SIG-M5 treated with dmso at 0.1 percent for 504 hours (cell line): Measurements from ENCODE around the gene RESF1.
"Not testable (repeated sequence)": the region's sequence is repeated elsewhere in the genome, so short reads cannot be mapped to it uniquely, and the experiment has no call there.

ENCODE experiments used
- DNase-seq: peaks from one replicate; lab custom pipeline; 2025; ENCODE audit not compliant: unreplicated experiment; lab: John Stamatoyannopoulos, UW

The RESF1 gene, protein sequence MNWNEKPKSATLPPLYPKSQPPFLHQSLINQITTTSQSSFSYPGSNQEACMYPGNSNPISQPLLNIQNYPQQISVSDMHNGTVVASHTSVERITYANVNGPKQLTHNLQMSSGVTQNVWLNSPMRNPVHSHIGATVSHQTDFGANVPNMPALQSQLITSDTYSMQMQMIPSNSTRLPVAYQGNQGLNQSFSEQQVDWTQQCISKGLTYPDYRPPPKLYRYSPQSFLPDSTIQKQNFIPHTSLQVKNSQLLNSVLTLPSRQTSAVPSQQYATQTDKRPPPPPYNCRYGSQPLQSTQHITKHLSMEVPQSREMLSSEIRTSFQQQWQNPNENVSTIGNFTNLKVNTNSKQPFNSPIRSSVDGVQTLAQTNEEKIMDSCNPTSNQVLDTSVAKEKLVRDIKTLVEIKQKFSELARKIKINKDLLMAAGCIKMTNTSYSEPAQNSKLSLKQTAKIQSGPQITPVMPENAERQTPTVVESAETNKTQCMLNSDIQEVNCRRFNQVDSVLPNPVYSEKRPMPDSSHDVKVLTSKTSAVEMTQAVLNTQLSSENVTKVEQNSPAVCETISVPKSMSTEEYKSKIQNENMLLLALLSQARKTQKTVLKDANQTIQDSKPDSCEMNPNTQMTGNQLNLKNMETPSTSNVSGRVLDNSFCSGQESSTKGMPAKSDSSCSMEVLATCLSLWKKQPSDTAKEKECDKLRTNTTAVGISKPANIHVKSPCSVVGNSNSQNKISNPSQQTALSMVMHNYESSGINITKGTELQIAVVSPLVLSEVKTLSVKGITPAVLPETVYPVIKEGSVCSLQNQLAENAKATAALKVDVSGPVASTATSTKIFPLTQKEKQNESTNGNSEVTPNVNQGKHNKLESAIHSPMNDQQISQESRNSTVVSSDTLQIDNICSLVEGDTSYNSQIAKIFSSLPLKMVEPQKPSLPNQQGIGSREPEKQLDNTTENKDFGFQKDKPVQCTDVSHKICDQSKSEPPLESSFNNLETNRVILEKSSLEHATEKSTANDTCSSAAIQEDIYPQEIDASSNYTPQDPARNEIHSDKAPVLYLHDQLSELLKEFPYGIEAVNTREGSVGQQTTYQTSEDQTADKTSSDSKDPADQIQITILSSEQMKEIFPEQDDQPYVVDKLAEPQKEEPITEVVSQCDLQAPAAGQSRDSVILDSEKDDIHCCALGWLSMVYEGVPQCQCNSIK (N-terminal part only)

DNA sequence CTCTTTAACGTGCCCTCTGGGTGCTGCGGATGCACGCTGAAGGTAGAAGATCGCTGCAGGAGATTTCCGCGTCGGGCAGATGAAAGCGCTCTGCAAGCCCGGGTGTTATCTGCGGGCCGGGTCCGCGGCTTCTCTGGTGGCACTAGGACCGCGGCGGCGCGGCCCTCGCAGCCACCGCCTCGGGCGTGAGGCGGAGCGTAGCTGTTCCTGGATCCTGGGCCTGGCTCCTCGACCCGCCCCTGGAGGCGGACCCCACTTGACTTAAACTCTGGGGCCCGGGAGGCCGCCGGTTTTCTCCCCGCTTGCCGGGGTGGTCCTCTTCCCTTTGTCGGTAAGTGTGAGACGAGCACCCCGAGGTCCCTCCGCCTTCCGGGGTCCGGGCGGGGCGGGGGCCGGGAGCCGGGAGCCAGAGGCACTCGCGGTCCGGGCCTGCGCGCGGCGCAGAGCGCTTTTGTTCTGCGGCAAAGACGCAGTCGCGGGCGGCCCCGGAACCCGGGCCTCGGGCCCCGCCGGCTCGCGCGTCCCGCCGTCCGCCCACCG, at the start of gene RESF1:
RESF1 (plus strand) TSS at position 255 of the 540 bp plus-strand sequence. CDS start 21,541 bp downstream, outside the sequence.
- peak; percentile 91 for DNase-seq

DNA sequence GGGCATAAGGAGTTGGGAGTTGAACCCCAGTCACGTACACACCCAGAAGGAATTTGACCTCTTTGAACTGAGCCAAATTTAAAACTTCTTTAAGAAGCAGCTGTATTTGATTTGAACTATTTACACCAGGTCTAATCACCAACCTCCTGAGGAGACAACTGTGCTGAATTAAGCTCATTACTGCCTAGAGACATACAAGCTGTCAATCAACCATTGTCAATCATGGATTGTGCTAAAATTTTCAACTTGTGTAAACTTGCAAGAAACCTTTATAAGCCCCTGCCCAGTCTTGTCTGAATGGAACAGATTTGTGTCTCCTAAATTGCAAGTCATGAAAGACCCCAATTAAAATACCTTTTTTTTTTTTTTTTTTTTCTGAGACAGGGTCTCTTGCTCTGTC, 44.3 kb upstream of the RESF1 start:
- no peak for DNase-seq

DNA sequence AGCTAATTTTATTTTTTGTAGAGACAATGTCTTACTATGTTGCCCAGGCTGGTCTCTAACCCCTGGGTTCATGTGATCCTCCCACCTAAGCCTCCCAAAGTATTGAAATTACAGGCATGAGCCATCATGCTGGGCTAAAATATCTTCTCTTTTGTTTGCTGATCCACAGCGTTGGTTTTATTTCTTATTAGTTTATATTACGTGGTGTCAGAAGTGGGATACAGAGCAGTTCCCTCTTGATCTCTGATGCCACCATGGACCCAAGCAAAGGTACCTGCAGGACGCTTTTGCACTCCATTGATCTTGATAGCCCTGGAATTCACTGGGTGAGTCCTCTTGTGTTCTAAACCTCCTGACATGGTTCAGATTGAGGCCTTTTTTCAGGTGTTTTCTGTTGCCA, 43.8 kb upstream of the RESF1 start:
- DNase-seq = no peak

DNA sequence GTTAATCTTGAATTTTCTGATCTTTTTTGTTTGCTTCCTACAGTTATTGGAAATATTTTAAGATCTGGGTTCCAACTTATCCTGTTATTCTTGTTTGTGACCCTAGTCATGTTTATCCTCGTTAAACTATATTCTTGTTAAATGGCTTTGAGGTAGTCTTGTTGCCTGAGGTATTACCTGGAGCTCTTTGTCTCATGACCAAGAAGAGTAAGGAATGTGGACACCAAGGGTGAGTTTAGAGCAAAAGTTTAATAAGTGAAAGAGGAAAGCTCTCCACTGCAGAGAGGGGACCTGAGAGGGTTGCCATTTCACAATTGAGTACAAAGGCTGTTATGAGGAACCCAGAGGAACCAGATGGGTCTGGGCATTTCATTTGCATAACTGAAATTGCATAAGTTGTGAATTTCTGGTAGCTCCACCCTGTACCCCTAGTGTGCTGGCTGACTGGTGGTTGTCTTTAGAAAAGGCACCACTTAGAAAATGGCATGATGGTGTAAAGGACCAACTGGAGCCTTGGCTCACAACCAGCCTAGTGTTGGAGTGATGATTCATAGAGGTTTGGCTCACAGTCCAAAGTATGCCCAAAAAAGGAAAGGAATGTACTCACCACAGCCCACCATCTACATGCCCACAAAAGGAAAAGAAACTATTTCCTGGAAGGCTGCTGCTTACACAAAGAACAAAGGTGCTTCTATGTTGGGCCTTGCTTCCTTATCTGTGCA, 36.7 kb upstream of the RESF1 start:
- DNase-seq = peak; percentile 36

DNA sequence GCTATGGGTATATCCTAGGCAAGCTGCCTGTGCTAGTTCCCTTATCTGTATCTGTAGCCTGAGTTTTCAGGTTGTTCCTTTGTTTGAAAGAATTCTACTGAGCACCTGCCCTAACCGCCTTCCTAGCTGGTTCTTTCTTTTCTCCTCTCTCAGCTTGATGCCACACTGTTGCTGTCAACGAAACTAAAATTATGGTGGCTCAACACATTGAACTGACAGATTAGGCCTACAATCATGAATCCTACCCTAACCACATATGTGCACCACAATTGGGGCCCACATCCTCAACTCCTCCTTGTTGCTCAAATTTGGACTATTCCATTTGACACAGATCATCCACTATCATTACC, 36.2 kb upstream of the RESF1 start:
- no peak for DNase-seq

DNA sequence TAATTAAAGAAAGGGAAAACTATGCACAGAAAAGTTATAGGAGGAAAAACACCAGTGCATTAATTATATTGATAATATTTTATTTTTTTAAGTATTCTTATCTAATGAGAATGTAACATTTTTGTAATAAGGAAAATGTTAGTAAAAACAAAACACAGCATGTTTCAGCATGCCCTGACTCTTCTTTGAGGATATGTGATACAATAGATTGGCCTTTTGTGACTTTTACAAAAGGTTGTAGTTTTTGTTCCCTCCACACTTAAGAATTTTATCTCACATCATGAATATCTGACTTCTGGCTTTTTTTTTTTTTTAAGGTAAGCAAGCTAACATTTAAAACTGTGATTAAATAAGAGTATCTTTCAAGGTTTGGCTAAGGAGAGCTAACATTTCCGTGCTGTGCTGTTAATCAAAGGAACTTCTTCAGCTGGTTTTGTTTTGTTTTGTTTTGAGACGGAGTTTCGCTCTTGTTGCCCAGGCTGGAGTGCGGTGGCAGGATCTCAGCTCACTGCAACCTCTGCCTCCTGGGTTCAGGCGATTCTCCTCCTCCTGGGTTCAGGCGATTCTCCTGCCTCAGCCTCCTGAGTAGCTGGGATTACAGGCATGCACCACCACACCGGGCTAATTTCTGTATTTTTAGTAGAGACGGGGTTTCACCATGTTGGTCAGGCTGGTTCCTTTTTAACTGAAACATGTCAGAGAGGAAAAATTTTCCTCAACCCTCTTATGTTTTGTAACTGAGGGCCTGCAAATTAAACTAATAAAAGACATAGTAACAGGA, 30.8 kb upstream of the RESF1 start:
- no peak for DNase-seq

DNA sequence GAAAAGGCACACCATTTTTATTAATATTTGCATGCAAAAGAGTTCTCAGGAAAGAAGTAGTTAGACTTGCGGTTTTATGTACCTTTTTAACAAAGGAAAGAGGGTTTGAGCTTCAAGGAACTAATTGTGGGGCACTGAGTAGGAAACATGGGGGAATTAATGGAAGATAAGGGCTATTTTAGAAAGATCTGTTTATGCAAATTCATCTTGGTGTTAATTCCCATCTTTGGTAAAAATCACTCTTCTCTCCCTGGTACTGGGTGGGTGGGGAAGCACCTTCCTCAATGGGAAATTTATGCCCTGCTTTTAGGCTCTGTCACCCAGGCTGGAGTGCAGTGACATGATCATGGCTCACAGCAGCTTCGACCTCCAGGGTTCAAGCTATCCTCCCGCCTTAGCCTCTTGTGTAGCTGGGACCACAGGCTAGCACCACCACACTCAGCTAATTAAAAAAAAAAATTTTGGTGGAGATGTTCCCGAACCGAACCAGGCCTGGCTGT, 30.1 kb upstream of the RESF1 start:
- DNase-seq = no peak

DNA sequence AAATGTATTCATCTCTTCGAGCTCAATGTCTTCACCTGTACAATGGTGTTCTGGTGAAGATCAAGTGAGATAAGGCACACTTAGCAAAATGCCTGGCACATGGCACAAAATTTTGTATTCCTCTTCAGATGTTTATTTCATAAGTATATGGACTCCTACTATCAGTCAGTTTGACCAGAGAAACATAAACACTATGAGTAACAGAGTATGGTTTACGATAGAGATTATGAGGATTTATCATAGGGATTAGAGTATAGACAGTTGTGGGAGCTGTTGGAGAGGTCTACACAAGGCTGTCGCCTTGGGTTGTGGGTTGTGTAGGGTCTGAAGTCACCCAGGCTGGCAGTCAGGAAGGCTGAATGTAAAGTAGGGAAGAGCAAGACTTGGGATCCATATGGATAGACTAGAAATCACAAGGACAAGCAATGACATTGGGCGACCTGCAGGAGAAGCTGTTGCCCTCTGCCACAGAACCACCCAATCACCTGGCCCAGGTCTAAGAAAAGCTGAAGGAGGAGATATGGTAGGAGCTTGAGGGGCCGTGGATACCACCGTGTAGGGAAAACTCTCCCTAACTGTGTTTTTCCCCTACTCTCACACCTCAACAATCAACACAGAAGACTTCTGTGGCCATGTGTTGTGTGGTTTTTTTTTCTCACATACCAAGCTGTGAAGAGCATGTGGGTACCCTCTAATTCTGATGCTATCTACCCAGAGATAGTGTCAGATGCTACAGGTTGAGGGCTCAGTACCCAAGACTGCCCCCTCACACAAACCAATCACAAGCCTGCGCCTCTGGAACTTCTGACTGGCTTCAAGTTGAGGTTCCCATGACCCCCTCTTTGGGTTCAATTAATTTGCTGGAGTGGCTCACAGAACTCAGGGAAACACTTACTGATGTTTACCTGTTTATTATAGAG, 27.2 kb upstream of the RESF1 start:
- no peak for DNase-seq

DNA sequence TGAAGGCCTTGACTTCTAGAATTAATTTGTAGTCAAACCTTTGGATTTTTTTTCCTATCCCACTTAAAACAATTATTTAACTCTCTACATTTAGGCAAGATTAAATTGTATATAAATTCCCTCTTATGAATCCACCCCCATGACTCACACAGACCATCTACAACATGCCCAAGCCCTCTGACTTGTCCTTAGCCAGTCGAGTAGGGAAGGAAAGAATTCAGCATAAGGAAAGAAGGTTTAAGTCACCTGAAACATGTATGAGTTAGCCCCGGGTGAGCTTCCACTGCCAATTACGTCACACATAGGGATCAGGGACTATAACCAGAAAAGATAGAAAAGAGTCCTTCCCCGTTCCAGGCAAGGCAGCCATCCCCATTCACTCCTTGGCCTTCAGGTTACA, 14.9 kb upstream of the RESF1 start:
- no peak for DNase-seq

DNA sequence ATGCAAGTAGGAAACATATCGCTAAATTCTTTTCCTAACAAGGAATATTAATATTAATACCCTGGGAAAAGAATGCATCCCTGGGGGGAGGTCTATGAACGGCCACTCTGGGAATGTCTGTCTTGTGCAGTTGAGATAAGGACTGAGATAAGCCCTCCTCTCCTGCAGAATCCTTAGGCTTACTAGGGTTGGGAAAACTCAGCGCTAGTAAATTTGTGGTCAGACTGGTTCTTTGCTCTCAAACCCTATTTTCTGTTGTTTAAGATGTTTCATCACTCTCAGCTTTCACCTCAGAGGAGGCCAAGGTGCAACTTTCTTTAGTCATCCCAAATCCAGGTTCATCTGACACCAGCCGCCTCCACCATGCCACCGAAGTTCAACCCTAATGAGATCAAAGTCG, 11.2 kb upstream of the RESF1 start:
- DNase-seq = no peak

DNA sequence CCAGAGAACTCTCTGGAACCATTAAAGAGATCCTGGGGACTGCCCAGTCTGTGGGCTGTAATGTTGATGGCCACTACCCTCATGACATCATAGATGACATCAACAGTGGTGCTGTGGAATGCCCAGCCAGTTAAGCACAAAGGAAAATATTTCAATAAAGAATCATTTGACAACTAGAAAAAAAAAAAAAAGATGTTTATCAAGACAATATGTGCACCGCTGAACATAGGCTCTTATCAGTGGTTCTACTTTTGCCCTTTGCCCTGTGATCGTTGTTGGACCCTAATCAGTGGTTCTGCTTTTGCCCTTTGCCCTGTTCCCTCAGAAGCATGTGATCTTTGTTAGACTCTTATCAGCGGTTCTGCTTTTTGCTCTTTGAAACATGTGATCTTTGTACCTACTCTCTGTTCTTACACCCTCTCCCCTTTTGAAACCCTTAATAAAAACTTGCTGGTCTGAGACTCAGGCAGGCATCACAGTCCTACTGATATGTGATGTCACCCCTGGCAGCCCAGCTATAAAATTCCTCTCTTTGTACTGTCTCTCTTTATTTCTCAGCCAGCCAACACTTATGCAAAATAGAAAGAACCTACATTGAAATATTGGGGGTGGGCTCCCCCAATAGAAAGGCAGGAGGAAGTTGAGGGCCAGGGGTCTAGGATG, 10.4 kb upstream of the RESF1 start:
- not testable (repeated sequence) for DNase-seq

DNA sequence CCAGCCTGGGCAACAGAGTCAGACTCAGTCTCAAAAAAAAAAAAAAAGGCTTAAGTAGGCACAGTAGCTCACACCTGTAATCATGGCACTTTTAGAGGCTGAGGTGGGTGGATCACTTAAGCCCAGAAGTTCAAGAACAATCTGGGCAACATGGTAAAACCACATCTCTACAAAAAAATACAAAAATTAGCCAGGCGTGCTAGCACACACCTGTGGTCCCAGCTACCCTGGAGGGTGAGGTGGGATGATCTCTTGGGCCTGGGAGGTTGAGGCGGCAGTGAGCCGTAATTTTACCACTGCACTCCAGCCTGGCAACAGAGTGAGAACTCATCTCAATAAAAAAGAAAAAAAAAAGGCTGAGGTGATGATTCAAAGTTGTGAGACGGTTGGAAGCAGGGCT, 9.1 kb upstream of the RESF1 start:
- no peak for DNase-seq

DNA sequence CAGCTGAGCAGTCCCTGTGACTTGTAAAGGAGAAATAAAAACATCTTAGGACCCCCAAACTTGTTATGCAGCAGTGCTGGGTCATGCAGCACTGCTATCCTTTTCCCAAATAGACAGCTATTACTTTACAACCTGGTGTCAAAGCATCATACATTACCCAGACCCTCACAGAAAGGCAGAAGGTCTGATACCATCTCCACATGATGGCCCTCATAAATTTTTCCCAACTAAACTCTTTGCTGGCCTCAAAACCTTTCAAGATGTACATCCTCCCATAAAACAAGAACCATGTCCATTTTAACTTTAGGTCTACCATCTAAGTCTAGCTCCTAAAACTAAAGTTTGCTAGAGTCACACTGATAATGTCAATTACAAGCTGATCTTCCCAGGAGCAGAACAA, 8.7 kb upstream of the RESF1 start:
- DNase-seq = no peak

DNA sequence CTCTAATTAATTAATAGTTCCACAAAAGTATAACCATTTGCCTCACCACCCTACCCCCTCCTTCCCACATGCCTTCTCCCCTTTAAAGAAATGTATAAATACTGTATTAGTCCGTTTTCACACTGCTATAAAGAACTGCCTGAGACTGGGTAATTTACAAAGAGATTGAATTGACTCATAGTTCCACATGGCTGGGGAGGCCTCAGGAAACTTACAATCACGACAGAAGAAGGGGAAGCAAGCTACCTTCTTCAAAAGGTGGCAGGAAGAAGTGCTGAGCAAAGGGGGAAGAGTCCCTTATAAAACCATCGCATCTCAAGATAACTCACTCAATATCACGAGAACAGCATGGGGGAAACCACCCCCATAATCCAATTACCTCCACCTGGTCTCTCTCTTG, 8.2 kb upstream of the RESF1 start:
- DNase-seq = no peak

DNA sequence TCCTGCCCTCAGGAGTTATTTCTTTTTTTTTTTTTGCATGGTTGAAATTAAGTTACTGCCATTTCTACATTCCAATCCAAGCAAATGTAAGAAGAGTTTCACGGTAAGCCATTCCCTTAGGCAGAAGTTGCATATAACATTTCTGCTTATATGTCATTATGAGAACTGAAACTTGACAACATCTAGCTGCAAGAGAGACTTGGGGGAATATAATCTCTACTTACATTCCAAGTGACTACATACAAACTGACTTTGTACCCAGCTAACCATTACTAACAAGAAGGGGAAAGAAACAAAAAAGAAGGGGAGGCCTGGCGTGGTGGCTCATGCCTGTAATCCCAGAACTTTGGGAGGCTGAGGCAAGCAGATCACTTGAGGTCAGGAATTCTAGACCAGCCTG, 7.3 kb upstream of the RESF1 start:
- DNase-seq = peak; percentile 24

DNA sequence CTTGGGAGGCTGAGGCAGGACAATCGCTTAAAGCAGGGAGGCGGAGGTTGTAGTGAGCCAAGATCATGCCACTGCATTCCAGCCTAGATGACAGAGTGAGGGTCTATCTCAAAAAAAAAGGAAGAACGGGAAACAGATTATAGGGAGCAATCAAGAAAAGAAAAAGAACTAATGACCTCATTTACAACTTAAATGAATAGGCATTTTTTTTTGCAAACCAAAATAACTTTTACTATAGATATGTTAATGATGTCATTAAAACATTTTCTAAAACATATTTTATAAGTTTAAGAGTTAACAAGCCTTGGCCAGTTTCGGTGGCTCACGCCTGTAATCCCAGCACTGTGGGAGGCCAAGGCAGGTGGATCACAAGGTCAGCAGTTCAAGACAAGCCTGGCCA, 6.8 kb upstream of the RESF1 start:
- DNase-seq = no peak

DNA sequence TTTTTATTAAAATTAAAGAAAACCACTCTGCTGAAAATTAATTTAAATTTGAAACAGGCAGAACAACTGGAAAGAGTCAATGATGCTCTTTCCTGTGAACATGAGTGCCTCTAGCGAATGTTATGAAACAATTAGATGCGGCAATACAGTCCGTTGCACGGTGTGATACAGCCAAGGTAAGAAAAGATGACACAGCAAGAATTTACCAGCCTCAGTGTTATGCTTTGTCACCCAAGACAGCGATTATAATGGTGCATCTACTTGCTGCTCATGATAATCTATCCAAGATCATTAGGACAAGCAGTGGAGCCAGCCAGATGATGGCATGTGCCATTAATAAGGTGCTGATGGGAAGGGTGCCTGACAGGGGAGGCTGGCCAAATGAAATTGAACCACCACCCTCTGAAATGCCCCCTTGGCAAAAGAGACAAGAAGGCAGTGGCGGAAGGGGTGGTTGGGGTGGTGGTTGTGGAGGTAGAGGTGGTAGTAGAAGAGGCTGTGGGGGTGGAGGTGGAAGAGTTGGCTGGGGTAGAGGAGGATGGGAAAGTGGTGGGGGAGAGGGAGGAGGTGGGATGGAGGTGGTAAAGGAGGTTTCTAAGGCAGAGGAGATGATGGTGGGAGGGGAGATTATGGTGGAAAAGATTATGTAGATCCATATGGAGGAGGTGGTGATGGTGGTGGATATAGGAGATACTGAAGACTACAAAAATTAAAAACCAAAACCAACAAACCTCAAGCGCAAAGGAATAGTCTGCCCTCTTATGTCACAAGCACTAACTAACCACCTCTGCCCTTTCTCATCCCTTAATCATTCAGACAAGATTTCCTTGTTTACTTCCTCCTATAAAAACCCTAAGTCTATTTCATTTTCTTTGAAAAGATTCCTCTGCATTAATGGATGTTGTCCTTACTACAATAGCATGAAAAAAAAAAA, 4.0 kb upstream of the RESF1 start:
- DNase-seq = no peak
